ENCODE measurements around the gene SLC39A1. TPM values are rescaled to one million over a fixed set of nuclear protein-coding genes. Genes with fewer than 3 reads are reported as not detected.
A peak's percentile ranks its signal among the peaks of the same experiment; 100 is the strongest.

SLC39A1 gene
- total RNA-seq, 1 donor from 2014 or later = 108 TPM

DNA sequence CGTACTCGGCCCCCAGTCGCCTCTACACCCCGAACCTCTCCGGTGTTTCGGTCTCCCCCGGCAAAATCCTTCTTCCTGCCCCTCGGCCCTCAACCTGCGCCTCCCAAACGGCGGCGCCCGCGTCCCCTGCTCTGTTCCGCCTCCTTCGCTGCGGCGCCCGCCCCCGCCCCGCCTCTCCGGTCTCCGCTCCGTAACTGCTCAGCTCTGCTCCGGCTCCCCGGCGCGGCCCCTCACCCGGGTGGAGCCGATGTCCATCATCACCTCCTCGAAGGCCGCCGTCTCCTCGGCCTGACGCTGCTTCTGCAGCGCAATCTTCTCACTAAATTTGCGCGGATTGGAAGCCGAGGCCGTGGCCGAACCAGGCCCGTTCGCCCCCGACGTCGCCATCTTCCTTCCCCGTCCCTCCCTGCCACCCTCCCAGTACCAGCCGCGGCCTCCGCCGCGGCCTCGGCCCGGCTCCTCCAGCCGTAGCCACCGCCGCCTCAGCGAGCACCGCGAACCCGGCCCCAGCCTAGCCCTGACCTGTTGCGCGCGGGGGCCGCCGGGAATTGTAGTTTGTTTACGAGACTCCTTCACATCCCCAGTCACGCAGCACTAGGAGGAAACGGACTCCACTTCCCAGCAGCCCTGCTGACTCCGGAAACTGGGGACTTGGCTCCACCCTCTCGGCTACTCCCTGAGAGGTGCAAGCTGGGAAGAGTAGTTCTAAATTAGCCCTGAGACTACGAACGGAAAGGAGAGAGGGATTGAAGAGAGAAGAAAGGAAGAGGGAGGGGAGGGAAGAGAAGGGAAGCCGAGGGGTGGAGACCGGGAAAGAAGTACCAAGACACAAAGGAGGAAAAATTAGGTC, 5.0 kb downstream of the SLC39A1 start, which contains the start of gene CRTC2:
Gene CRTC2, minus strand, starts transcription at position 502 of the 850 bp plus-strand sequence. Its CDS starts 115 bp downstream, at position 387.
- Histone ChIP-seq H3K4me3 (ENCODE audit: low read depth, low read length) (peak within 1 kb of the TSS; percentile 87), H3K36me3 (ENCODE audit: control insufficient read depth, insufficient read depth, low read length) (peaks cover 12% of the 10 kb centered on the region), H3K27me3 (ENCODE audit: control insufficient read depth, insufficient read depth, low read length) (no peaks in the 10 kb centered on the region)
- FAIRE-seq = no peak
- DNase-seq (ENCODE audit: low read depth) = peak; percentile 96
- TF ChIP-seq, protein P1, sequence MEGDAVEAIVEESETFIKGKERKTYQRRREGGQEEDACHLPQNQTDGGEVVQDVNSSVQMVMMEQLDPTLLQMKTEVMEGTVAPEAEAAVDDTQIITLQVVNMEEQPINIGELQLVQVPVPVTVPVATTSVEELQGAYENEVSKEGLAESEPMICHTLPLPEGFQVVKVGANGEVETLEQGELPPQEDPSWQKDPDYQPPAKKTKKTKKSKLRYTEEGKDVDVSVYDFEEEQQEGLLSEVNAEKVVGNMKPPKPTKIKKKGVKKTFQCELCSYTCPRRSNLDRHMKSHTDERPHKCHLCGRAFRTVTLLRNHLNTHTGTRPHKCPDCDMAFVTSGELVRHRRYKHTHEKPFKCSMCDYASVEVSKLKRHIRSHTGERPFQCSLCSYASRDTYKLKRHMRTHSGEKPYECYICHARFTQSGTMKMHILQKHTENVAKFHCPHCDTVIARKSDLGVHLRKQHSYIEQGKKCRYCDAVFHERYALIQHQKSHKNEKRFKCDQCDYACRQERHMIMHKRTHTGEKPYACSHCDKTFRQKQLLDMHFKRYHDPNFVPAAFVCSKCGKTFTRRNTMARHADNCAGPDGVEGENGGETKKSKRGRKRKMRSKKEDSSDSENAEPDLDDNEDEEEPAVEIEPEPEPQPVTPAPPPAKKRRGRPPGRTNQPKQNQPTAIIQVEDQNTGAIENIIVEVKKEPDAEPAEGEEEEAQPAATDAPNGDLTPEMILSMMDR (IDR thresholded peaks at IDR 0.05; ENCODE audit: insufficient read depth, low read length, severe bottlenecking) = peak; percentile 3

DNA sequence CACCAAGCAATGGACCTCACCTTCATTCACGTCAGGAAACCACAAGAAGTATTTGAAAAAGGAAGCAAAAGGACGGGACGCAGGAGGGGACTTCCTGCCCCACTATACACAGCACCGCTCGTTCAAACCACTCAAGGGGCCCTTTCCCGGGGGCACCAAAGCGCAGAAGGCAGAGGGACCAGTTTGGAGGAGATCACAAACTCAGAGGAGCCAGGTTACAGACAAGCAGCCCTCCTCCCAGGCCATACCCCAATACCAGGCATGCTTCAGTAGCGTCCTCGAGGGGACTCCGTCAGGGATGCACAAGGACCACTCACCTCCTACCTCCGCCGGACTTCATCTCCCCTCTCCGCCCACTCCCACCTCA, 5.6 kb downstream of the SLC39A1 start:
- Histone ChIP-seq H3K27me3 (ENCODE audit: control insufficient read depth, insufficient read depth, low read length) (no peaks in the 10 kb centered on the region), H3K36me3 (ENCODE audit: control insufficient read depth, insufficient read depth, low read length) (peaks cover 14% of the 10 kb centered on the region), H3K4me3 (ENCODE audit: low read depth, low read length) (peak overlapping the region; percentile 87)
- TF ChIP-seq, protein P1 (IDR thresholded peaks at IDR 0.05; ENCODE audit: insufficient read depth, low read length, severe bottlenecking) = no peak
- DNase-seq (ENCODE audit: low read depth) (peak; percentile 26), FAIRE-seq (no peak)

DNA sequence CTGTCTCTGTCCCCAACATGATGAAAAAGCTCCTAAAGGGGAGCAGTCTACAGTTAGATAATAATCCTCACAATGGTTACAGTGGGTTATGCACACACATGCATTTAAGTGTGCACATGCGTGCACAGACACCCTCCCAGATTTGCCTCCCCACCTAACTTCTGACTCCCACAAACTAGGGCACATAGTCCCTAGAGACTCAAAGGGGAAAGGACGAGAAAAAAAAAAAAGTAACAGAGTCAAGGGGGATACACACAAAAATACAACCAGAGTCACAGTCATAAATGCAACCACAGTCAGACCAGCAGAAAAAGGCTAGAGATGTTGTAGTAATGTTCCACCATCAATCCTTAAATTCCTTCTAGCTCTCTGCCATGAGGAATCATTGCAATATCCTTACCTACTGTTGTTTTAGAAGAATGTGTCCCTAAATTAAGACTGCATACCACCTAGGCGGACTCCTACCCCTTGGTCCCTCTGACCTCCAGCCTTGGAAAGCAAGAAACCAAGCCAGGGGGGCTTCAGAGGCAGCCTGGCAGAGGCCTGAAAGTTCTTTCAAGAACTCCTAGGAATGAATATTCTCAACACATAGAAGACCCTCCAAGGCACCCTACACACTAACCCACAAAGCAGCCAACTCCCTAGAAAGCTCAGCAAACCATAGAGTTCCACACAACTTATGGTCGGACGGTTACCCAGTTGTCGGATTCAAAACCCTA, 6.2 kb downstream of the SLC39A1 start:
- Histone ChIP-seq H3K36me3 (ENCODE audit: control insufficient read depth, insufficient read depth, low read length) (peaks cover 19% of the 10 kb centered on the region), H3K27me3 (ENCODE audit: control insufficient read depth, insufficient read depth, low read length) (no peaks in the 10 kb centered on the region), H3K4me3 (ENCODE audit: low read depth, low read length) (peak overlapping the region; percentile 87)
- TF ChIP-seq, protein P1 (IDR thresholded peaks at IDR 0.05; ENCODE audit: insufficient read depth, low read length, severe bottlenecking) = no peak
- DNase-seq (ENCODE audit: low read depth) = no peak
- FAIRE-seq = no peak

DNA sequence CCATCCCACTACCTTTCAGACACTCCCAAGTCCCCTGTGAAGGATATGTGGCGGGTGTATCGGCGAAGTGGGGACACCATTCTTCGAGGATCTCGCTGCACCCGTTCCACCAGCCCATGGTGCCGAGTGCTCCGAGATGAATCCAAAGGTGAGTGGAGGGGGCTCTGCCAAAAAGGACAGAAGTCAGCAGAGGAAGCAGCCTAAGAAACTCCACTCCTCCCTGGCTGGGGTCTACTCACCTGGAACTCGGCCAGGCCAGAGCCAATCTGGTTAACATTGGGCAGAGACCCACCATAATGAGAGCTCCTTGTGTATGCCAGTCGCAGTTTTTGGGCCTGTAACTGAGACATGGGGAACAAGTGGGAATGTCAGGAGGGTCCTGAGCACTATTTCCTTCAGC, 8.5 kb downstream of the SLC39A1 start:
- no peak for DNase-seq (ENCODE audit: low read depth)
- TF ChIP-seq, protein P1 (IDR thresholded peaks at IDR 0.05; ENCODE audit: insufficient read depth, low read length, severe bottlenecking) = no peak
- FAIRE-seq = no peak
- Histone ChIP-seq H3K4me3 (ENCODE audit: low read depth, low read length) (no peak overlapping the region), H3K36me3 (ENCODE audit: control insufficient read depth, insufficient read depth, low read length) (peaks cover 18% of the 10 kb centered on the region), H3K27me3 (ENCODE audit: control insufficient read depth, insufficient read depth, low read length) (no peaks in the 10 kb centered on the region)

DNA sequence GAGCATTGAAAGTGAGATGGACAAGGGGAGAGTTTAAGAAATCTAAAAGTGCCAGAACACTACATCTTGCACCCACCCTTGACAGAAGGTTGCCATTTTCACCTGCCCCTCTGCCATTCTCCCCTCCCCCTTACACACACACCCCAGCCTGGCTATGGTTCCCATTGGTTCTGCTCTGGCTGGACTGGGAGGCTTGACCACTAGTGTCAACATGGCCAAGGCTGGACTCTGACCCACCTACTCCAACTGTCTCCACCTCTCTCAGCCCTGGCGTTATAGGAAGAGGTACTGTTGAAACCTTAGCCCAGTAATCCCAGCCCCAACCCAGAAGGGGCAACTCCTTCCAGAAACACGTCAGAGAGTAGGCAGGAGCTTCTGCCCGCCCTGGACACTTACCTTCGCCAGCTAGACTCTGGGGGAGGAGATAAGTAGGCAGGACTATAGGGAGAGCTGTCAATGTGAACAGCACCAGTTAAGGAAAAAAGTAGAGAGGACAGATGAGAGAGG, 9.4 kb downstream of the SLC39A1 start:
- no peaks in the 10 kb centered on the region for H3K27me3 ChIP-seq (ENCODE audit: control insufficient read depth, insufficient read depth, low read length)
- FAIRE-seq (no peak), DNase-seq (ENCODE audit: low read depth) (no peak)
- no peak overlapping the region for H3K4me3 ChIP-seq (ENCODE audit: low read depth, low read length)
- TF ChIP-seq, protein P1 (IDR thresholded peaks at IDR 0.05; ENCODE audit: insufficient read depth, low read length, severe bottlenecking) = no peak
- peaks cover 20% of the 10 kb centered on the region for H3K36me3 ChIP-seq (ENCODE audit: control insufficient read depth, insufficient read depth, low read length)

All from bronchial epithelial cell (primary cell).